GM23338 (cell line): ENCODE data around the gene MEIS3. TPM values are rescaled to one million over a fixed set of nuclear protein-coding genes. Genes with fewer than 3 reads are reported as not detected.

Experiments used
- ATAC-seq: fragments of 200-7000 bp; cut with Tn5 transposase; 3 replicates; pipeline ENCODE4 v1.9.1; 2020
- DNase-seq: peaks from one replicate; pipeline ENCODE4 v3.0.0-alpha.2; 2015; ENCODE audit warnings: low spot score
- H2AFZ ChIP-seq: fragments of 200-600 bp; sonication (generic); 2 replicates; pipeline ENCODE4 v1.8.0; 2016; ENCODE audit warnings: antibody characterized with exemption, mild to moderate bottlenecking, moderate library complexity
- H3F3A ChIP-seq: fragments of 200-600 bp; sonication (generic); replicated peaks from 2 replicates; pipeline ENCODE4 v1.8.0; 2017; ENCODE audit warnings: antibody characterized with exemption, mixed run types, low read depth
- H3K27ac ChIP-seq: fragments of 200-600 bp; sonication (generic); 2 replicates; pipeline ENCODE4 v1.6.1; 2016; ENCODE audit warnings: low read depth
- H3K27me3 ChIP-seq: fragments of 200-600 bp; sonication (generic); 2 replicates; pipeline ENCODE4 v1.8.0; 2016; ENCODE audit warnings: mild to moderate bottlenecking, mixed run types, moderate library complexity; ENCODE audit not compliant: insufficient read depth
- H3K36me3 ChIP-seq: fragments of 200-600 bp; sonication (generic); 2 replicates; pipeline ENCODE4 v1.8.0; 2016; ENCODE audit warnings: mild to moderate bottlenecking; ENCODE audit not compliant: insufficient read depth
- H3K4me1 ChIP-seq: fragments of 200-600 bp; sonication (generic); 2 replicates; pipeline ENCODE4 v1.8.0; 2016; ENCODE audit warnings: mild to moderate bottlenecking, moderate library complexity; ENCODE audit not compliant: insufficient read depth
- H3K4me2 ChIP-seq: fragments of 200-600 bp; sonication (generic); 2 replicates; pipeline ENCODE4 v1.7.1; 2017; ENCODE audit warnings: mixed run types
- H3K4me3 ChIP-seq: fragments of 200-600 bp; sonication (generic); 2 replicates; pipeline ENCODE4 v1.6.1; 2016; ENCODE audit warnings: mixed run types
- H3K79me2 ChIP-seq: fragments of 200-600 bp; sonication (generic); replicated peaks from 2 replicates; pipeline ENCODE4 v1.8.0; 2017; ENCODE audit warnings: mild to moderate bottlenecking; ENCODE audit not compliant: insufficient read depth
- H3K9me2 ChIP-seq: fragments of 200-600 bp; sonication (generic); 2 replicates; pipeline ENCODE4 v1.8.0; 2017; ENCODE audit not compliant: insufficient read depth
- H4K20me1 ChIP-seq: fragments of 200-600 bp; sonication (generic); replicated peaks from 2 replicates; pipeline ENCODE4 v1.8.0; 2017; ENCODE audit warnings: mild to moderate bottlenecking; ENCODE audit not compliant: insufficient read depth
- H3K27ac Mint-ChIP-seq: 2 replicates; pipeline ENCODE4 v1.8.0; 2020; ENCODE audit warnings: inconsistent platforms, mild to moderate bottlenecking, moderate library complexity, mixed read lengths
- H3K27me3 Mint-ChIP-seq: 3 replicates; pipeline ENCODE4 v1.8.0; 2022; ENCODE audit warnings: low read depth, mild to moderate bottlenecking, moderate library complexity, mixed read lengths, inconsistent platforms; ENCODE audit not compliant: insufficient read depth, poor library complexity
- H3K36me3 Mint-ChIP-seq: 3 replicates; pipeline ENCODE4 v1.8.0; 2021; ENCODE audit warnings: low read depth, mild to moderate bottlenecking, inconsistent platforms, moderate library complexity, mixed read lengths
- H3K4me1 Mint-ChIP-seq: 3 replicates; pipeline ENCODE4 v1.8.0; 2020; ENCODE audit warnings: mild to moderate bottlenecking, inconsistent platforms, mixed read lengths
- H3K4me3 Mint-ChIP-seq: 3 replicates; pipeline ENCODE4 v1.8.0; 2021; ENCODE audit warnings: moderate library complexity, mild to moderate bottlenecking, inconsistent platforms, mixed read lengths
- H3K9me3 Mint-ChIP-seq: 3 replicates; pipeline ENCODE4 v1.8.0; 2020; ENCODE audit warnings: moderate library complexity, mild to moderate bottlenecking, inconsistent platforms, mixed read lengths
- CTCF ChIP-seq, 2 experiments: fragments of 200-600 bp in 1 of 2; sonication (generic) in 1 of 2; conservative IDR thresholded peaks; 2 replicates each; pipeline versions ENCODE4 v1.5.1 to v1.6.1; 2016 to 2017; ENCODE audit warnings: antibody characterized with exemption in 2 of 2, low read depth in 2 of 2, mild to moderate bottlenecking in 2 of 2, moderate library complexity in 1 of 2
- ETS1 ChIP-seq: IDR thresholded peaks from 2 replicates; pipeline ENCODE4 v1.6.1; 2016; ENCODE audit warnings: antibody characterized with exemption
- EZH2 ChIP-seq: fragments of 200-600 bp; sonication (generic); IDR thresholded peaks from one replicate; pipeline ENCODE4 v1.8.0; 2017; ENCODE audit warnings: antibody characterized with exemption, mild to moderate bottlenecking, low read depth; ENCODE audit not compliant: unreplicated experiment
- EZH2phosphoT487 ChIP-seq: fragments of 200-600 bp; sonication (generic); IDR thresholded peaks from one replicate; pipeline ENCODE4 v1.8.1; 2018; ENCODE audit warnings: antibody characterized with exemption; ENCODE audit not compliant: unreplicated experiment
- JUNB ChIP-seq: IDR thresholded peaks from one replicate; pipeline ENCODE4 v1.6.1; 2016; ENCODE audit warnings: antibody characterized with exemption; ENCODE audit not compliant: unreplicated experiment
- NANOG ChIP-seq: IDR thresholded peaks from 2 replicates; pipeline ENCODE4 v1.6.1; 2016; ENCODE audit warnings: antibody characterized with exemption, borderline replicate concordance
- POLR2AphosphoS5 ChIP-seq: IDR thresholded peaks from 2 replicates; pipeline ENCODE4 v1.6.1; 2016; ENCODE audit warnings: antibody characterized with exemption, low read depth
- STAT1 ChIP-seq: IDR thresholded peaks from one replicate; pipeline ENCODE4 v1.6.1; 2016; ENCODE audit warnings: antibody characterized with exemption; ENCODE audit not compliant: unreplicated experiment
- ZNF114 ChIP-seq: fragments of 250-450 bp; sonication (Bioruptor Pico); IDR thresholded peaks from 2 replicates; pipeline ENCODE4 v1.5.0; 2020; ENCODE audit warnings: mild to moderate bottlenecking, moderate library complexity
- ZNF331 ChIP-seq: fragments of 250-450 bp; sonication (Bioruptor Pico); IDR thresholded peaks from 2 replicates; pipeline ENCODE4 v1.5.0; 2020; ENCODE audit warnings: low read depth, mild to moderate bottlenecking, moderate library complexity
- ZNF462 ChIP-seq: fragments of 250-450 bp; sonication (Bioruptor Pico); IDR thresholded peaks from 2 replicates; pipeline ENCODE4 v1.5.0; 2020; ENCODE audit warnings: mild to moderate bottlenecking, moderate library complexity
- polyA plus RNA-seq: library from polyadenylated mRNA; unstranded; fragments of >200 nt; fragmentation: Nextera tagmentation; extraction: Ambion mirVana; gene quantifications from 2 replicates; pipeline ENCODE4 v1.2.1, GENCODE V29; 2016
- total RNA-seq: library from RNA; depleted of rRNA; stranded (reverse); fragments of >200 nt; shearing (Covaris generic); gene quantifications from 2 replicates; pipeline ENCODE4 v1.2.3, GENCODE V29; 2014

MEIS3 gene
- total and polyA plus RNA-seq, 2 experiments from 2014 or later = 20.6 to 33.7 TPM

GRCh38 chr19:47373246-47374240 lies 45.8 kb downstream of the MEIS3 start:
- Histone ChIP-seq H4K20me1 (peaks cover 11% of the 10 kb centered on the region), H3F3A (no peaks in the 10 kb centered on the region), H3K9me2 (no peaks in the 10 kb centered on the region), H3K27ac (no peak overlapping the region), H3K4me3 (no peak overlapping the region), H3K4me2 (no peak overlapping the region), H3K79me2 (no peaks in the 10 kb centered on the region), H3K4me1 (no peaks in the 10 kb centered on the region), H3K36me3 (peaks cover 10% of the 10 kb centered on the region), H2AFZ (no peak overlapping the region), H3K27me3 (no peaks in the 10 kb centered on the region)
- no peak overlapping the region for H3K27ac Mint-ChIP-seq
- peaks cover 5% of the 10 kb centered on the region for H3K27me3 Mint-ChIP-seq
- DNase-seq (no peak), ATAC-seq (no peak)
- H3K36me3 Mint-ChIP-seq = peaks cover 64% of the 10 kb centered on the region
- H3K4me3 Mint-ChIP-seq = no peak overlapping the region
- no peaks in the 10 kb centered on the region; the same call in 2 of the 3 replicates for H3K9me3 Mint-ChIP-seq
- H3K4me1 Mint-ChIP-seq = no peaks in the 10 kb centered on the region
- TF ChIP-seq ETS1 (no peak), POLR2AphosphoS5 (no peak), EZH2phosphoT487 (no peak)

GRCh38 chr19:47372603-47373002 lies 46.7 kb downstream of the MEIS3 start:
- Mint-ChIP-seq H3K27me3 (peaks cover 5% of the 10 kb centered on the region), H3K4me1 (no peaks in the 10 kb centered on the region), H3K27ac (no peak overlapping the region), H3K4me3 (no peak overlapping the region), H3K36me3 (peaks cover 58% of the 10 kb centered on the region), H3K9me3 (no peaks in the 10 kb centered on the region; the same call in 2 of the 3 replicates)
- no peaks in the 10 kb centered on the region for H3K4me1 ChIP-seq
- no peak overlapping the region for H3K4me3 ChIP-seq
- no peak overlapping the region for H3K4me2 ChIP-seq
- ATAC-seq = no peak
- no peaks in the 10 kb centered on the region for H3K9me2 ChIP-seq
- no peaks in the 10 kb centered on the region for H3K79me2 ChIP-seq
- DNase-seq = no peak
- H4K20me1 ChIP-seq = peaks cover 11% of the 10 kb centered on the region
- no peaks in the 10 kb centered on the region for H3F3A ChIP-seq
- no peak overlapping the region for H2AFZ ChIP-seq
- H3K36me3 ChIP-seq = peaks cover 10% of the 10 kb centered on the region
- H3K27ac ChIP-seq = no peak overlapping the region
- no peaks in the 10 kb centered on the region for H3K27me3 ChIP-seq
- TF ChIP-seq EZH2phosphoT487 (no peak), ZNF331 (no peak), CTCF (conservative IDR thresholded peaks at IDR 0.05; ENCODE audit: low read depth in 2 of 2) (no peak), JUNB (no peak), POLR2AphosphoS5 (no peak), EZH2 (no peak), ZNF462 (no peak), ZNF114 (CRISPR knock-in tag) (no peak), NANOG (no peak), STAT1 (no peak)
